ENCODE measurements around the gene MERTK.

GRCh38 chr2:112031473-112032223 is 133.2 kb downstream of the MERTK start:
- TF ChIP-seq CTCF (conservative IDR thresholded peaks at IDR 0.05; ENCODE audit: low read length) (no peak), EZH2phosphoT487 (IDR thresholded peaks at IDR 0.05; ENCODE audit: borderline replicate concordance) (no peak)

All from Loucy (cell line).